Measurements from ENCODE around the gene CNDP1. TPM values are rescaled to one million over a fixed set of nuclear protein-coding genes. Genes with fewer than 3 reads are reported as not detected.

The CNDP1 gene
- polyA plus RNA-seq, 1 of the 3 experiments (the other 2 are of a cell fraction): not detected

GRCh38 chr18:74632856-74633255 is 98.6 kb downstream of the CNDP1 start:
- WGBS (ENCODE audit: low lambda C conversion rate): 94% methylated on average over 4 of the region's 4 CpGs
- Histone ChIP-seq H3K9ac (no peak overlapping the region), H3K27me3 (ENCODE audit: insufficient read depth) (no peaks in the 10 kb centered on the region), H3K9me2 (no peaks in the 10 kb centered on the region), H2AFZ (ENCODE audit: low read depth) (no peak overlapping the region), H3F3A (replicated peaks; ENCODE audit: insufficient read depth) (no peaks in the 10 kb centered on the region), H3K36me3 (replicated peaks in 1 of 2; ENCODE audit: control insufficient read depth in 1 of 2, insufficient read depth in 2 of 2, low read length in 1 of 2) (peaks cover 14 to 35% of the 10 kb centered on the region in 2 experiments), H3K4me2 (no peak overlapping the region), H3K27ac (ENCODE audit: low read depth in 2 of 2, low read length in 1 of 2) (no peak overlapping the region), H3K9me3 (no peaks in the 10 kb centered on the region), H3K4me3 (ENCODE audit: low read depth in 2 of 2, low read length in 1 of 2) (no peak overlapping the region), H3K4me1 (ENCODE audit: control insufficient read depth in 1 of 2, insufficient read depth in 2 of 2, low read depth in 1 of 2, low read length in 1 of 2) (no peaks in the 10 kb centered on the region), H4K20me1 (ENCODE audit: insufficient read depth) (no peaks in the 10 kb centered on the region), H3K79me2 (ENCODE audit: insufficient read depth) (peaks cover 11% of the 10 kb centered on the region; the same call in 1 of the 2 replicates)
- ChIA-PET POLR2A (no interaction called here), CTCF (interaction anchor here (1.8 to 3.2 kb wide), 2 partner anchors 9 to 21 kb away, joined by 7 to 9 read pairs; no protein-coding TSS in a partner anchor)
- DNase-seq: no peak
- TF ChIP-seq NRF1 (IDR thresholded peaks at IDR 0.05; ENCODE audit: low read depth, low read length) (no peak), TEAD4 (IDR thresholded peaks at IDR 0.05; ENCODE audit: borderline replicate concordance, insufficient read depth) (no peak), RXRA (IDR thresholded peaks at IDR 0.05; ENCODE audit: borderline replicate concordance, low read depth) (no peak), MAX (IDR thresholded peaks at IDR 0.05; ENCODE audit: low read depth) (no peak), RAD21 (IDR thresholded peaks at IDR 0.05; ENCODE audit: low read length) (no peak), GATA2 (CRISPR knock-in tag; IDR thresholded peaks at IDR 0.05) (no peak), FOSL2 (IDR thresholded peaks at IDR 0.05; ENCODE audit: borderline replicate concordance, low read depth) (no peak), MEF2A (IDR thresholded peaks at IDR 0.05; ENCODE audit: borderline replicate concordance, low read depth) (no peak), IRF3 (IDR thresholded peaks at IDR 0.05; ENCODE audit: low read depth, low read length) (no peak), FOXJ3 (CRISPR knock-in tag; IDR thresholded peaks at IDR 0.05) (no peak), EZH2phosphoT487 (IDR thresholded peaks at IDR 0.05; ENCODE audit: borderline replicate concordance, low read depth) (no peak), USF2 (IDR thresholded peaks at IDR 0.05; ENCODE audit: borderline replicate concordance, low read depth, low read length) (no peak), EP300 (IDR thresholded peaks at IDR 0.05; ENCODE audit: borderline replicate concordance in 1 of 2, low read depth in 1 of 2, low read length in 1 of 2) (no peak), ELF1 (IDR thresholded peaks at IDR 0.05) (no peak), JUND (IDR thresholded peaks at IDR 0.05) (no peak), RCOR1 (IDR thresholded peaks at IDR 0.05; ENCODE audit: low read length) (no peak)
- TF ChIP-seq, protein P1, sequence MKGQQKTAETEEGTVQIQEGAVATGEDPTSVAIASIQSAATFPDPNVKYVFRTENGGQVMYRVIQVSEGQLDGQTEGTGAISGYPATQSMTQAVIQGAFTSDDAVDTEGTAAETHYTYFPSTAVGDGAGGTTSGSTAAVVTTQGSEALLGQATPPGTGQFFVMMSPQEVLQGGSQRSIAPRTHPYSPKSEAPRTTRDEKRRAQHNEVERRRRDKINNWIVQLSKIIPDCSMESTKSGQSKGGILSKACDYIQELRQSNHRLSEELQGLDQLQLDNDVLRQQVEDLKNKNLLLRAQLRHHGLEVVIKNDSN (IDR thresholded peaks at IDR 0.05; ENCODE audit: borderline replicate concordance, low read depth): no peak
- TF ChIP-seq, protein P2, sequence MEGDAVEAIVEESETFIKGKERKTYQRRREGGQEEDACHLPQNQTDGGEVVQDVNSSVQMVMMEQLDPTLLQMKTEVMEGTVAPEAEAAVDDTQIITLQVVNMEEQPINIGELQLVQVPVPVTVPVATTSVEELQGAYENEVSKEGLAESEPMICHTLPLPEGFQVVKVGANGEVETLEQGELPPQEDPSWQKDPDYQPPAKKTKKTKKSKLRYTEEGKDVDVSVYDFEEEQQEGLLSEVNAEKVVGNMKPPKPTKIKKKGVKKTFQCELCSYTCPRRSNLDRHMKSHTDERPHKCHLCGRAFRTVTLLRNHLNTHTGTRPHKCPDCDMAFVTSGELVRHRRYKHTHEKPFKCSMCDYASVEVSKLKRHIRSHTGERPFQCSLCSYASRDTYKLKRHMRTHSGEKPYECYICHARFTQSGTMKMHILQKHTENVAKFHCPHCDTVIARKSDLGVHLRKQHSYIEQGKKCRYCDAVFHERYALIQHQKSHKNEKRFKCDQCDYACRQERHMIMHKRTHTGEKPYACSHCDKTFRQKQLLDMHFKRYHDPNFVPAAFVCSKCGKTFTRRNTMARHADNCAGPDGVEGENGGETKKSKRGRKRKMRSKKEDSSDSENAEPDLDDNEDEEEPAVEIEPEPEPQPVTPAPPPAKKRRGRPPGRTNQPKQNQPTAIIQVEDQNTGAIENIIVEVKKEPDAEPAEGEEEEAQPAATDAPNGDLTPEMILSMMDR (IDR thresholded peaks at IDR 0.05): no peak
- TF ChIP-seq, protein P3, sequence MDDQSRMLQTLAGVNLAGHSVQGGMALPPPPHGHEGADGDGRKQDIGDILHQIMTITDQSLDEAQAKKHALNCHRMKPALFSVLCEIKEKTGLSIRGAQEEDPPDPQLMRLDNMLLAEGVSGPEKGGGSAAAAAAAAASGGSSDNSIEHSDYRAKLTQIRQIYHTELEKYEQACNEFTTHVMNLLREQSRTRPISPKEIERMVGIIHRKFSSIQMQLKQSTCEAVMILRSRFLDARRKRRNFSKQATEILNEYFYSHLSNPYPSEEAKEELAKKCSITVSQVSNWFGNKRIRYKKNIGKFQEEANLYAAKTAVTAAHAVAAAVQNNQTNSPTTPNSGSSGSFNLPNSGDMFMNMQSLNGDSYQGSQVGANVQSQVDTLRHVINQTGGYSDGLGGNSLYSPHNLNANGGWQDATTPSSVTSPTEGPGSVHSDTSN (IDR thresholded peaks at IDR 0.05): no peak
